OCI-LY3 (cell line): ENCODE measurements around the gene TMED5.

Experiments
- H2AFZ ChIP-seq: fragments of 200-600, 300-600 bp; shearing (Covaris generic); 2 replicates; pipeline ENCODE4 v1.6.0; 2014; ENCODE audit warnings: antibody characterized with exemption, low read depth, low read length
- H3K27ac ChIP-seq: fragments of 200-600, 300-600 bp; sonication (generic); 2 replicates; pipeline ENCODE4 v1.5.1; 2014; ENCODE audit warnings: mild to moderate bottlenecking, low read length, moderate library complexity, mixed read lengths
- H3K27me3 ChIP-seq: fragments of 200-600, 300-600 bp; sonication (generic); 2 replicates; pipeline ENCODE4 v1.6.1; 2014; ENCODE audit warnings: low read depth, low read length, mixed read lengths
- H3K36me3 ChIP-seq: fragments of 200-600, 300-600 bp; sonication (generic); replicated peaks from 2 replicates; pipeline ENCODE3; 2014; ENCODE audit warnings: low read depth, low read length, mixed read lengths
- H3K4me1 ChIP-seq: fragments of 300-600, 200-600 bp; sonication (generic); 2 replicates; pipeline ENCODE4 v1.6.1; 2014; ENCODE audit warnings: low read length, mixed read lengths
- H3K4me2 ChIP-seq: fragments of 200-600, 300-600 bp; sonication (generic); 2 replicates; pipeline ENCODE4 v1.6.1; 2014; ENCODE audit warnings: low read length, mixed read lengths
- H3K4me3 ChIP-seq: fragments of 300-600, 200-600 bp; sonication (generic); 2 replicates; pipeline ENCODE4 v1.5.1; 2014; ENCODE audit warnings: antibody characterized with exemption, mild to moderate bottlenecking, low read length, moderate library complexity
- H3K79me2 ChIP-seq: fragments of 300-600, 200-600 bp; shearing (Covaris generic); 2 replicates; pipeline ENCODE4 v1.6.1; 2014; ENCODE audit warnings: mild to moderate bottlenecking, low read length, mixed read lengths
- H3K9ac ChIP-seq: fragments of 300-600, 200-600 bp; shearing (Covaris generic); 2 replicates; pipeline ENCODE4 v1.6.0; 2014; ENCODE audit warnings: mild to moderate bottlenecking, low read length, moderate library complexity
- H3K9me3 ChIP-seq: fragments of 200-600, 300-600 bp; shearing (Covaris generic); 2 replicates; pipeline ENCODE4 v1.6.1; 2014; ENCODE audit warnings: low read length, mixed read lengths; ENCODE audit not compliant: insufficient read depth
- H4K20me1 ChIP-seq: fragments of 200-600, 300-600 bp; sonication (generic); 2 replicates; pipeline ENCODE4 v1.6.1; 2016; ENCODE audit warnings: low read length, mixed read lengths; ENCODE audit not compliant: insufficient read depth
- EZH2phosphoT487 ChIP-seq: fragments of 200-600 bp; shearing (Covaris generic); IDR thresholded peaks from 2 replicates; pipeline ENCODE4 v1.6.1; 2018; ENCODE audit warnings: antibody characterized with exemption, mixed run types, low read depth
- TF ChIP-seq, protein P1 (sequence below): fragments of 200-600, 300-600 bp; sonication (generic); IDR thresholded peaks from 2 replicates; pipeline ENCODE4 v1.5.1; 2014; ENCODE audit warnings: antibody characterized with exemption, low read length, low read depth

TMED5 gene

GRCh38 chr1:93140106-93140505 is 40.1 kb downstream of the TMED5 start:
- H3K36me3 ChIP-seq, result peaks cover 23% of the 10 kb centered on the region
- TF ChIP-seq, protein P1, sequence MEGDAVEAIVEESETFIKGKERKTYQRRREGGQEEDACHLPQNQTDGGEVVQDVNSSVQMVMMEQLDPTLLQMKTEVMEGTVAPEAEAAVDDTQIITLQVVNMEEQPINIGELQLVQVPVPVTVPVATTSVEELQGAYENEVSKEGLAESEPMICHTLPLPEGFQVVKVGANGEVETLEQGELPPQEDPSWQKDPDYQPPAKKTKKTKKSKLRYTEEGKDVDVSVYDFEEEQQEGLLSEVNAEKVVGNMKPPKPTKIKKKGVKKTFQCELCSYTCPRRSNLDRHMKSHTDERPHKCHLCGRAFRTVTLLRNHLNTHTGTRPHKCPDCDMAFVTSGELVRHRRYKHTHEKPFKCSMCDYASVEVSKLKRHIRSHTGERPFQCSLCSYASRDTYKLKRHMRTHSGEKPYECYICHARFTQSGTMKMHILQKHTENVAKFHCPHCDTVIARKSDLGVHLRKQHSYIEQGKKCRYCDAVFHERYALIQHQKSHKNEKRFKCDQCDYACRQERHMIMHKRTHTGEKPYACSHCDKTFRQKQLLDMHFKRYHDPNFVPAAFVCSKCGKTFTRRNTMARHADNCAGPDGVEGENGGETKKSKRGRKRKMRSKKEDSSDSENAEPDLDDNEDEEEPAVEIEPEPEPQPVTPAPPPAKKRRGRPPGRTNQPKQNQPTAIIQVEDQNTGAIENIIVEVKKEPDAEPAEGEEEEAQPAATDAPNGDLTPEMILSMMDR, result no peak
- TF ChIP-seq EZH2phosphoT487, result no peak
- H3K4me2 ChIP-seq, result no peak overlapping the region
- no peak overlapping the region for H3K9ac ChIP-seq
- no peak overlapping the region for H3K27ac ChIP-seq
- H3K9me3 ChIP-seq, result no peaks in the 10 kb centered on the region
- no peaks in the 10 kb centered on the region for H3K27me3 ChIP-seq
- H4K20me1 ChIP-seq, result no peaks in the 10 kb centered on the region
- H3K4me1 ChIP-seq, result no peaks in the 10 kb centered on the region
- no peaks in the 10 kb centered on the region for H3K79me2 ChIP-seq
- no peak overlapping the region for H2AFZ ChIP-seq
- H3K4me3 ChIP-seq, result no peak overlapping the region

DNA sequence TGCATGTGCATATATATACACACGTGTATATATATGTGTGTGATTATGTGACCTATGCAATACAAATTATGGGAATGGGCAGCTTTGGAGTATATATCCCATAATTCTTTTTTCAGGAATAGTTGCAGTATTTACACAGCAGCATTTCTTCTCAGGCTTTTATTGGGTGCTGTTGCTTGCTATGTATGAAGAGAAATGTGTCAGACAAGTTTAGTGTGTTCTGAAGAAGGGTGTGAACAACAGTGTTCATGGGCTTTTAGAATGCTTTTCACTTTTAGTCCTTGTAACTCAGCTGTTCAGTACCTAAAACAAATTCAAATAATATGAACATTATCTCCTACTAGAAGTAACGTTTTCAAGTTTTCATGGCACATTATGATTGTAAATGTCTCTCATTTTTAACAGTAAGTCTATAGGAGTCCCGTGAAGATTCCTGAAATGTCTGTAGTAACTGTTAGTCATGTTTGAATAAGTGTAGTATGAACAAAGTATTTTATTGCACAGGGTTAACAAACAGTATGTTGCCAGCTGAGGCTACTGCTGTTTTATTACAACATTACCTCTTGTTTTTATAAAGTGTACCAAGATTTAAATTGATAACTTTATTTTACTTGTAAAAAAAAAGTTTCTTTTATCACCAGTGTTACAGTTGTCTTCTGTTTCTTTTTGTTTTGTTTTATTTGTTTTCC is 42.5 kb downstream of the TMED5 start:
- TF ChIP-seq EZH2phosphoT487, result no peak
- TF ChIP-seq, protein P1, result no peak
- H2AFZ ChIP-seq, result no peak overlapping the region
- H3K27ac ChIP-seq, result no peak overlapping the region
- H4K20me1 ChIP-seq, result no peaks in the 10 kb centered on the region
- H3K9me3 ChIP-seq, result no peaks in the 10 kb centered on the region
- H3K79me2 ChIP-seq, result no peaks in the 10 kb centered on the region
- no peaks in the 10 kb centered on the region for H3K27me3 ChIP-seq
- H3K4me3 ChIP-seq, result no peak overlapping the region
- peaks cover 25% of the 10 kb centered on the region for H3K36me3 ChIP-seq
- H3K9ac ChIP-seq, result no peak overlapping the region
- H3K4me2 ChIP-seq, result no peak overlapping the region
- H3K4me1 ChIP-seq, result no peaks in the 10 kb centered on the region

DNA sequence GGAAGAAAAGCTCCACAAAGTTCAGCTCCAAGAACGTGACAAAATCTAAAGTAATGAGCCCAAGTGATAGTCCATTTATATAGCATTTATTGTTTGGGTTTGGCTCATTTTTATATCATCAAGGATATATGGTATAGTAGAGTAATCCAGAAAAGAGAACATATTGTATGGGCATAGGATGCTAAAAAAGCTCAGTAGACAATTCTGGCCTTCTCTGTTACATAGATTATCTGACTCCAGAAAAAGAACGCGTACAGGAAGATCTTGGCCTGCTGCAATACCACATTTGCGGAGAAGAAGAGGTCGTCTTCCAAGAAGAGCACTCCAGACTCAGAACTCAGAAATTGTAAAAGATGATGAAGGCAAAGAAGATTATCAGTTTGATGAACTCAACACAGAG is 43.8 kb downstream of the TMED5 start:
- Histone ChIP-seq H3K9me3 (no peaks in the 10 kb centered on the region), H3K36me3 (peaks cover 25% of the 10 kb centered on the region), H3K4me3 (no peak overlapping the region), H3K27me3 (no peaks in the 10 kb centered on the region), H3K9ac (no peak overlapping the region), H2AFZ (no peak overlapping the region), H3K79me2 (no peaks in the 10 kb centered on the region), H3K4me1 (no peaks in the 10 kb centered on the region), H3K4me2 (no peak overlapping the region), H4K20me1 (no peaks in the 10 kb centered on the region), H3K27ac (no peak overlapping the region)
- TF ChIP-seq, protein P1, result no peak
- TF ChIP-seq EZH2phosphoT487, result no peak

DNA sequence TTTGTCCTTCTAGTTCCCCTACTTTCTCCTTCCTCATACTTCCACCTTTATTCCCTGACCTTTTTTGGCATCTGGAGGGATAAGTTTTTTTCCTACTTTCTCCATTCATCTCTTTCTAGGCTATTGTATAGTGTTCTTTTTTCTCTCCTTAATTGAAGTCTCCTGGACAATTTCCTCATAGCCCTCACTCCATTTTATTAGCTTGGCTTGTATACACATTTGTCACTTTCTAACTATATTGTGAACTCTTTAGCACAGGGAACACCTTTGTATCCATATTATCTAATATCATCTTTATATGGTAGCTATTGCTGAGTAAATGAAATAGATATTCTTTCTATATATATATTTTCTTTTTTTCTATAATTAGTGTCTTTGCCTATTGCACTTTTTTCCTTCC is 47.6 kb downstream of the TMED5 start:
- H3K79me2 ChIP-seq, result no peaks in the 10 kb centered on the region
- no peak overlapping the region for H3K4me2 ChIP-seq
- H3K4me3 ChIP-seq, result no peak overlapping the region
- H4K20me1 ChIP-seq, result no peaks in the 10 kb centered on the region
- TF ChIP-seq EZH2phosphoT487, result no peak
- TF ChIP-seq, protein P1, result no peak
- H2AFZ ChIP-seq, result no peak overlapping the region
- no peaks in the 10 kb centered on the region for H3K27me3 ChIP-seq
- H3K4me1 ChIP-seq, result no peaks in the 10 kb centered on the region
- H3K9ac ChIP-seq, result no peak overlapping the region
- no peak overlapping the region for H3K27ac ChIP-seq
- H3K9me3 ChIP-seq, result no peaks in the 10 kb centered on the region
- peaks cover 15% of the 10 kb centered on the region for H3K36me3 ChIP-seq
